OCI-LY7 (cell line): ENCODE results near the gene ARMC5. TPM values are rescaled to one million over a fixed set of nuclear protein-coding genes. Genes with fewer than 3 reads are reported as not detected.

Source experiments
- BruUV-seq: library from RNA; stranded (reverse); fragments of 400-500 nt; replicated peaks from 2 replicates; lab custom pipeline; 2021; lab: Mats Ljungman, UMichigan
- CTCF ChIA-PET: fragments of 300-600 bp; sonication (Branson Sonifier 250); formaldehyde crosslinking; loops from one replicate; lab custom pipeline; 2022; ENCODE audit warnings: antibody characterized with exemption; ENCODE audit not compliant: unreplicated experiment; lab: Charles Lee
- POLR2A ChIA-PET: fragments of 300-600 bp; sonication (Branson Sonifier 250); formaldehyde crosslinking; loops from one replicate; lab custom pipeline; 2022; ENCODE audit warnings: antibody characterized with exemption; lab: Charles Lee
- DNase-seq: peaks from one replicate; pipeline ENCODE4 v3.0.0-alpha.2; 2015; ENCODE audit warnings: low spot score
- H2AFZ ChIP-seq: fragments of 200-600 bp; sonication (generic), shearing (Covaris generic); 2 replicates; pipeline ENCODE4 v1.6.1; 2014; ENCODE audit warnings: mild to moderate bottlenecking, antibody characterized with exemption, low read length, moderate library complexity
- H3K27ac ChIP-seq: fragments of 200-600 bp; sonication (generic); 2 replicates; pipeline ENCODE4 v1.5.1; 2014; ENCODE audit warnings: mixed run types, low read depth, mild to moderate bottlenecking, moderate library complexity, low read length, inconsistent platforms; ENCODE audit not compliant: poor library complexity, severe bottlenecking
- H3K36me3 ChIP-seq: fragments of 200-600 bp; sonication (generic); 2 replicates; pipeline ENCODE4 v1.6.1; 2014; ENCODE audit warnings: mild to moderate bottlenecking, antibody characterized with exemption, low read length, moderate library complexity, mixed read lengths; ENCODE audit not compliant: insufficient read depth
- H3K4me1 ChIP-seq: fragments of 200-600 bp; sonication (generic); 2 replicates; pipeline ENCODE4 v1.5.1; 2014; ENCODE audit warnings: mild to moderate bottlenecking, low read length; ENCODE audit not compliant: insufficient read depth, poor library complexity, severe bottlenecking
- H3K4me2 ChIP-seq: fragments of 200-600 bp; sonication (generic); 2 replicates; pipeline ENCODE4 v1.6.1; 2014; ENCODE audit warnings: mild to moderate bottlenecking, low read length
- H3K4me3 ChIP-seq: fragments of 200-600 bp; sonication (generic); 2 replicates; pipeline ENCODE4 v1.5.1; 2014; ENCODE audit warnings: mild to moderate bottlenecking, low read depth, low read length; ENCODE audit not compliant: poor library complexity, severe bottlenecking
- H3K79me2 ChIP-seq: fragments of 200-600 bp; sonication (generic); 2 replicates; pipeline ENCODE4 v1.6.1; 2016; ENCODE audit warnings: low read depth, mild to moderate bottlenecking, low read length, moderate library complexity, mixed read lengths; ENCODE audit not compliant: insufficient read depth
- H3K9me2 ChIP-seq: fragments of 200-600 bp; sonication (generic); 2 replicates; pipeline ENCODE4 v1.6.1; 2016; ENCODE audit warnings: mild to moderate bottlenecking, low read length, mixed read lengths; ENCODE audit not compliant: insufficient read depth
- H3K9me3 ChIP-seq: fragments of 200-600 bp; sonication (generic); 2 replicates; pipeline ENCODE4 v1.6.1; 2014; ENCODE audit warnings: mild to moderate bottlenecking, mixed run types, low read length, mixed read lengths
- H4K20me1 ChIP-seq: fragments of 200-600 bp; sonication (generic); 2 replicates; pipeline ENCODE4 v1.6.1; 2014; ENCODE audit warnings: mild to moderate bottlenecking, antibody characterized with exemption, low read length, moderate library complexity, mixed read lengths; ENCODE audit not compliant: insufficient read depth
- CTCF ChIP-seq: fragments of 200-600 bp; sonication (generic); conservative IDR thresholded peaks from 2 replicates; pipeline ENCODE4 v1.5.1; 2014; ENCODE audit warnings: mild to moderate bottlenecking, antibody characterized with exemption, low read length, moderate library complexity, mixed read lengths
- EZH2phosphoT487 ChIP-seq: fragments of 200-600 bp; sonication (generic); IDR thresholded peaks from 2 replicates; pipeline ENCODE4 v1.6.1; 2018; ENCODE audit warnings: low read depth, borderline replicate concordance, mild to moderate bottlenecking, mixed run types, antibody characterized with exemption, low read length, moderate library complexity, mixed read lengths
- intact Hi-C: fragments of 100-400 bp; cut with micrococcal nuclease; formaldehyde crosslinking; loops from one replicate; pipeline ENCODE4 v1.10.0; 2022; ENCODE audit not compliant: unreplicated experiment
- total RNA-seq, 2 experiments: library from RNA; depleted of rRNA in 1 of 2; stranded (reverse); fragments of >200 nt in 1 of 2; shearing (Covaris generic) in 1 of 2; gene quantifications; 2 replicates each; pipeline ENCODE4 v1.2.3, GENCODE V29; 2014 to 2022

Gene ARMC5
- total RNA-seq, 2 experiments from 2014 or later: 6.4 to 8.8 TPM

- no peak for DNase-seq
- Histone ChIP-seq H4K20me1 (no peaks in the 10 kb centered on the region), H3K4me2 (no peak overlapping the region), H3K4me3 (no peak overlapping the region), H3K4me1 (peaks cover 4% of the 10 kb centered on the region), H3K27ac (no peak overlapping the region), H3K9me2 (no peaks in the 10 kb centered on the region), H3K36me3 (no peaks in the 10 kb centered on the region), H2AFZ (no peak overlapping the region), H3K79me2 (no peaks in the 10 kb centered on the region), H3K9me3 (no peaks in the 10 kb centered on the region)
- TF ChIP-seq CTCF (no peak), EZH2phosphoT487 (no peak)
- intact Hi-C loops: no loop called here
- BruUV-seq: no TSS peak
- ChIA-PET POLR2A (no interaction called here), CTCF (no interaction called here)
Measured at GRCh38 chr16:31489298-31489564, 29.9 kb downstream of the ARMC5 start.

GRCh38 chr16:31489616-31490584, 30.6 kb downstream of the ARMC5 start:
- Histone ChIP-seq H3K4me3 (no peak overlapping the region), H3K9me3 (no peaks in the 10 kb centered on the region), H4K20me1 (no peaks in the 10 kb centered on the region), H3K27ac (no peak overlapping the region), H3K36me3 (no peaks in the 10 kb centered on the region), H3K4me1 (peaks cover 4% of the 10 kb centered on the region), H3K79me2 (no peaks in the 10 kb centered on the region), H3K9me2 (no peaks in the 10 kb centered on the region), H3K4me2 (no peak overlapping the region), H2AFZ (no peak overlapping the region)
- POLR2A ChIA-PET: no interaction called here
- intact Hi-C loops: no loop called here
- CTCF ChIA-PET: no interaction called here
- TSS peak; percentile 66 for BruUV-seq
- DNase-seq: no peak
- TF ChIP-seq CTCF (no peak), EZH2phosphoT487 (no peak)

GRCh38 chr16:31491778-31492418, 32.6 kb downstream of the ARMC5 start:
- intact Hi-C loops: no loop called here
- Histone ChIP-seq H2AFZ (no peak overlapping the region), H3K9me3 (no peaks in the 10 kb centered on the region), H3K9me2 (no peaks in the 10 kb centered on the region), H4K20me1 (no peaks in the 10 kb centered on the region), H3K4me2 (no peak overlapping the region), H3K4me1 (peaks cover 4% of the 10 kb centered on the region), H3K4me3 (no peak overlapping the region), H3K27ac (no peak overlapping the region), H3K36me3 (no peaks in the 10 kb centered on the region), H3K79me2 (no peaks in the 10 kb centered on the region)
- ChIA-PET POLR2A (interaction anchor here (0.5 to 1.2 kb wide), 6 partner anchors 9 to 473 kb away, joined by 3 to 5 read pairs (median 4); partner anchors contain the start of gene RUSF1), CTCF (no interaction called here)
- BruUV-seq: no TSS peak
- TF ChIP-seq CTCF (no peak), EZH2phosphoT487 (no peak)
- no peak for DNase-seq
